ENCODE measurements around the gene DOCK4. TPM values are rescaled to one million over a fixed set of nuclear protein-coding genes. Genes with fewer than 3 reads are reported as not detected.

Gene DOCK4
- total RNA-seq, 1 donor from 2014 or later, result 44.1 TPM

DNA sequence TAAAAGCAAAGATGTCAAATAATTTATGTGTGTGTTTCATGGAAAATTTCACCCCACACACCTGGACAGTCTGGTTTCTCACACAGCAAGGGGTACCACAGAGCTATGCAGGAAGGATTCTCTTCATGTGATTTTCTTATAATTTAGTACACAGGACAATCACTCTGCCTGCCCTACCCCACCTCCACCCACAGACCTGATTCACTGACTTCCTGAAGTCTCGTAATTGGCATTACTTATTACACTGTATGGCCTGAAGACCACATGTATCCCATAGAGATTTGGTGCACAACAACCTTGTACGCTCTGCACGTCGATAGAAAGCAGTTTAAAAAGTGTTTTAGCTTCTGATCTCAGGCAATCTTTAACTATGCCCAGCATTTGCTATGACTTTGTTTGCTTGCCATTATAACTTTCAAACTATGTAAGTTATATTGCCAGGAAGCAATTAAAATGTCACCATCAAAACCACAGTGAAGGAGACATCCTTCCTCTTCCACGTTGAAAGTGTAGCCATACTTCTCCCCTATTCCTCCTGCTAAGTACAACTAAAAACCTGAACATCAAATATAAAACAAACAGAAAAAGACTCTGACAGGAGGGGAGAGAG, 364.5 kb downstream of the DOCK4 start:
- Mint-ChIP-seq H3K9me3 (ENCODE audit: unreplicated experiment) (peaks cover 4% of the 10 kb centered on the region), H3K36me3 (ENCODE audit: unreplicated experiment) (peaks cover 52% of the 10 kb centered on the region), H3K27ac (ENCODE audit: unreplicated experiment) (no peak overlapping the region), H3K4me3 (ENCODE audit: unreplicated experiment) (no peak overlapping the region), H3K4me1 (ENCODE audit: unreplicated experiment) (peaks cover 2% of the 10 kb centered on the region), H3K27me3 (ENCODE audit: unreplicated experiment) (no peaks in the 10 kb centered on the region)
- no peak for DNase-seq (ENCODE audit: extremely low spot score, unreplicated experiment)
- TF ChIP-seq, protein P1, sequence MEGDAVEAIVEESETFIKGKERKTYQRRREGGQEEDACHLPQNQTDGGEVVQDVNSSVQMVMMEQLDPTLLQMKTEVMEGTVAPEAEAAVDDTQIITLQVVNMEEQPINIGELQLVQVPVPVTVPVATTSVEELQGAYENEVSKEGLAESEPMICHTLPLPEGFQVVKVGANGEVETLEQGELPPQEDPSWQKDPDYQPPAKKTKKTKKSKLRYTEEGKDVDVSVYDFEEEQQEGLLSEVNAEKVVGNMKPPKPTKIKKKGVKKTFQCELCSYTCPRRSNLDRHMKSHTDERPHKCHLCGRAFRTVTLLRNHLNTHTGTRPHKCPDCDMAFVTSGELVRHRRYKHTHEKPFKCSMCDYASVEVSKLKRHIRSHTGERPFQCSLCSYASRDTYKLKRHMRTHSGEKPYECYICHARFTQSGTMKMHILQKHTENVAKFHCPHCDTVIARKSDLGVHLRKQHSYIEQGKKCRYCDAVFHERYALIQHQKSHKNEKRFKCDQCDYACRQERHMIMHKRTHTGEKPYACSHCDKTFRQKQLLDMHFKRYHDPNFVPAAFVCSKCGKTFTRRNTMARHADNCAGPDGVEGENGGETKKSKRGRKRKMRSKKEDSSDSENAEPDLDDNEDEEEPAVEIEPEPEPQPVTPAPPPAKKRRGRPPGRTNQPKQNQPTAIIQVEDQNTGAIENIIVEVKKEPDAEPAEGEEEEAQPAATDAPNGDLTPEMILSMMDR (IDR thresholded peaks at IDR 0.05), result no peak

DNA sequence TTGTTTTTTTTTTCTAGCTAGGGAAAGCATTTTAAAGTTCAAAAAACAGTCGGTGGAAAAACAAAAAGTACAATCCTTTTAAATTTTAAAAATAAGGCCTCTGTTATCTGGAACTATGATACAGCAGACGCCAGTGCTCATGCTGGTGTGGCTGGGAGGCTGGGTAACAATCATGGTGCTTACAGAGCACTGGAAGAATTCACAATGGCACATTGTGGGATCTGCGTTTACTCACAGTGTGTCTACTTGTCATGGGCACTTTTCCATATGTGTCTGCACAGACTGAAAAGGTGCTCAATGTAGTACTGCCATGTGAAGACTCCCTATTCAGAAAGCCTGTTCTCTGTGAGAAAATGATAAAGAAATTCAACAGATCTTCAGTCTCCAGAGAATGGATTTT, 365.7 kb downstream of the DOCK4 start:
- Mint-ChIP-seq H3K27ac (ENCODE audit: unreplicated experiment) (no peak overlapping the region), H3K4me1 (ENCODE audit: unreplicated experiment) (peaks cover 10% of the 10 kb centered on the region), H3K9me3 (ENCODE audit: unreplicated experiment) (peaks cover 10% of the 10 kb centered on the region)

DNA sequence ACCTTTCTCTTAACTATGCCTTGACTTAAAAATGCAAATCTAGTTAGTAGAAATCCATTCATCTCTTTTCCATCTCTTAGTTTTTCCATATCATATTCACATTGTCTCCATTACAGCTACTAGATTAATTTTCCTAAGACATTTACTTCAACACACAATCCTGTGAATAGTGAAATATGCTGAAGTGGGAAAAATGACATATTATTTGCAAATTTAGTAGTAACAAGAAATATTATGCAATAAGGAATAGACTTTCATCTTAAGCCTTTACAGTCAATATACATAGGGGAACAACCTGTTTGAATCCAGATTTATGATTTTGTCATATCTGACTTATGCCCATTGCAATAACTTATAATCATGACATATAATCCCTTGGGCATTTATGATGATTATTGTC, 366.9 kb downstream of the DOCK4 start:
- no peak overlapping the region for H3K4me3 Mint-ChIP-seq (ENCODE audit: unreplicated experiment)
- peaks cover 44% of the 10 kb centered on the region for H3K36me3 Mint-ChIP-seq (ENCODE audit: unreplicated experiment)
- TF ChIP-seq, protein P1 (IDR thresholded peaks at IDR 0.05), result no peak
- peaks cover 22% of the 10 kb centered on the region for H3K4me1 Mint-ChIP-seq (ENCODE audit: unreplicated experiment)
- DNase-seq (ENCODE audit: extremely low spot score, unreplicated experiment), result no peak
- peaks cover 10% of the 10 kb centered on the region for H3K9me3 Mint-ChIP-seq (ENCODE audit: unreplicated experiment)
- H3K27ac Mint-ChIP-seq (ENCODE audit: unreplicated experiment), result peak overlapping the region; percentile 11
- H3K27me3 Mint-ChIP-seq (ENCODE audit: unreplicated experiment), result no peaks in the 10 kb centered on the region

More for the DNA sequence above, 365.7 kb downstream of the DOCK4 start:
- H3K4me3 Mint-ChIP-seq (ENCODE audit: unreplicated experiment), result no peak overlapping the region
- TF ChIP-seq, protein P1 (IDR thresholded peaks at IDR 0.05), result no peak
- no peaks in the 10 kb centered on the region for H3K27me3 Mint-ChIP-seq (ENCODE audit: unreplicated experiment)
- DNase-seq (ENCODE audit: extremely low spot score, unreplicated experiment), result no peak
- peaks cover 50% of the 10 kb centered on the region for H3K36me3 Mint-ChIP-seq (ENCODE audit: unreplicated experiment)

DNA sequence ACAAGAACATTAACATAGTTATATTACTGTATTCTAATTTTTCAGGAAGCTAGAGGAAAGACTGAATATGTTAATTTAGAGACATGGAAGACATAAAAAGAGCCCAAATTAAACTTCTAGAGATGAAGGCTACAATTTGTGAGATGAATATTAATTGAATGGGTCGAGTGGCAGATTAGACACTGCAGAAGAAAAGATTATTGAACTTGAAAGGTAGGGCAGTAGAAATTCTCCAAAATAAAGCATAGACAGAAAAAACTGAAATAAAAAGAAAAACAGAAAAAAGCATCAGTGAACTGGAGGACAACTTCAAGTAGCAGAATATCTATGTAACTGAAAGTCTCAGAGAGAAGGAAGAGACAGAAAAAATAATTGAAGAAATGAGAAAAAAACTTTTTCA, 369.6 kb downstream of the DOCK4 start:
- Mint-ChIP-seq H3K9me3 (ENCODE audit: unreplicated experiment) (peaks cover 10% of the 10 kb centered on the region), H3K4me1 (ENCODE audit: unreplicated experiment) (peaks cover 39% of the 10 kb centered on the region), H3K36me3 (ENCODE audit: unreplicated experiment) (peaks cover 32% of the 10 kb centered on the region), H3K27me3 (ENCODE audit: unreplicated experiment) (no peaks in the 10 kb centered on the region), H3K27ac (ENCODE audit: unreplicated experiment) (peak overlapping the region; percentile 75), H3K4me3 (ENCODE audit: unreplicated experiment) (no peak overlapping the region)
- no peak for DNase-seq (ENCODE audit: extremely low spot score, unreplicated experiment)
- TF ChIP-seq, protein P1 (IDR thresholded peaks at IDR 0.05), result no peak

DNA sequence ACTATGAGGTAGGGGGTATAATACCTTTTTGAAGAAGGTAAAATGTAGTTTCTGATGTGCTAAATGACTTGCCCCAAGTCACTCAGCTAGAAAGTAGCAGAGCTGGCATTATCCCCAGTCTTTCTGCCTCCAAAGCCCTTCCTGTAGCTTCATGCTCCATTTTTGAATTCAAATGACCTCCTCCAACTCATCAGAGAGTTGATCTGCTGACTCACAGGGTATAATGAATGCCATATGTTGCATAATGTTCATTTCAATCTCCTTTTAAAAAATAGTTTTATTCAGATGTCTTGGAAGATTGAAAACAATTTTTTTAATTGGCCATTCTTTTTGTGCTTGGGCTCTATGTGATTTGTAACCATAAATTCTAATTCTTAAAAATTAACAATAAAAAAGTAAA, 371.1 kb downstream of the DOCK4 start:
- H3K4me3 Mint-ChIP-seq (ENCODE audit: unreplicated experiment), result no peak overlapping the region
- H3K4me1 Mint-ChIP-seq (ENCODE audit: unreplicated experiment), result peaks cover 39% of the 10 kb centered on the region
- peaks cover 15% of the 10 kb centered on the region for H3K9me3 Mint-ChIP-seq (ENCODE audit: unreplicated experiment)
- peaks cover 33% of the 10 kb centered on the region for H3K36me3 Mint-ChIP-seq (ENCODE audit: unreplicated experiment)
- H3K27me3 Mint-ChIP-seq (ENCODE audit: unreplicated experiment), result no peaks in the 10 kb centered on the region
- TF ChIP-seq, protein P1 (IDR thresholded peaks at IDR 0.05), result no peak
- no peak for DNase-seq (ENCODE audit: extremely low spot score, unreplicated experiment)
- H3K27ac Mint-ChIP-seq (ENCODE audit: unreplicated experiment), result peak overlapping the region; percentile 91

Measured in osteocyte (in vitro differentiated cells).